HepG2 (cell line): Measurements from ENCODE around the gene PTPN22. TPM values are rescaled to one million over a fixed set of nuclear protein-coding genes. Genes with fewer than 3 reads are reported as not detected.

Experiments
- ATAC-seq: fragments of 200-7000 bp; cut with Tn5 transposase; 3 replicates; pipeline ENCODE4 v1.9.1; 2020; ENCODE audit warnings: mild to moderate bottlenecking, moderate library complexity
- BruUV-seq: library from RNA; stranded (reverse); fragments of 400-500 nt; replicated peaks from 2 replicates; lab custom pipeline; 2021; lab: Mats Ljungman, UMichigan
- CTCF ChIA-PET: fragments of 300-600 bp; formaldehyde crosslinking; extraction: SDS; loops from one replicate; lab custom pipeline; 2021; ENCODE audit warnings: low total read pairs, inconsistent platforms, low intra/inter-chr PET ratio; lab: Yijun Ruan, JAX
- POLR2A ChIA-PET: fragments of 350-600 bp; sonication (Branson Sonifier 250); formaldehyde crosslinking; loops from one replicate; lab custom pipeline; 2020; ENCODE audit warnings: antibody characterized with exemption, inconsistent platforms; lab: Yijun Ruan, JAX
- DNase-seq: peaks from one replicate; pipeline ENCODE4 v3.0.0-alpha.2; 2015; ENCODE audit warnings: low spot score
- FAIRE-seq: peaks from 3 replicates; lab custom pipeline; 2011; peaks lifted over from hg19 to GRCh38; lab: Jason Lieb, UNC
- H2AFZ ChIP-seq: one replicate; pipeline ENCODE4 v1.6.1; 2011; ENCODE audit warnings: low read length, inconsistent platforms
- H3K27ac ChIP-seq: fragments of 300-600 bp; 3 replicates; pipeline ENCODE4 v1.8.0; 2011; ENCODE audit warnings: mixed run types, mild to moderate bottlenecking, mixed read lengths, low read length, inconsistent platforms; ENCODE audit not compliant: insufficient read depth; ENCODE audit errors: extremely low read length
- H3K27me3 ChIP-seq, 2 experiments: fragments of 200-600 bp in 1 of 2; 2 replicates in 1 of 2; 3 replicates in 1 of 2; pipeline versions ENCODE4 v1.6.0 to v1.8.0; 2011; ENCODE audit warnings: low read length in 2 of 2, mild to moderate bottlenecking in 2 of 2, moderate library complexity in 2 of 2, inconsistent platforms in 1 of 2; ENCODE audit not compliant: insufficient read depth in 2 of 2, control insufficient read depth in 1 of 2
- H3K36me3 ChIP-seq, 2 experiments: fragments of 200-600 bp in 1 of 2; replicated peaks in 1 of 2; 2 replicates in 1 of 2; 3 replicates in 1 of 2; pipeline versions ENCODE4 v1.5.1 to v1.8.0; 2011; ENCODE audit warnings: low read length in 2 of 2, inconsistent platforms in 1 of 2; ENCODE audit not compliant: insufficient read depth in 2 of 2, control insufficient read depth in 1 of 2
- H3K4me1 ChIP-seq: 2 replicates; pipeline ENCODE4 v1.5.1; 2012; ENCODE audit warnings: low read length, inconsistent platforms; ENCODE audit not compliant: insufficient read depth
- H3K4me2 ChIP-seq: 2 replicates; pipeline ENCODE4 v1.6.0; 2011; ENCODE audit warnings: low read depth, low read length, inconsistent platforms
- H3K4me3 ChIP-seq, 3 experiments: fragments of 200-600 bp in 1 of 3; sonication (generic), shearing (Covaris generic) in 1 of 3; replicated peaks in 1 of 3; 2 replicates each; pipeline ENCODE4 v1.5.1; 2011 to 2016; ENCODE audit warnings: low read length in 3 of 3, inconsistent platforms in 2 of 3, low read depth in 2 of 3, mild to moderate bottlenecking in 2 of 3, control low read depth in 1 of 3, mixed read lengths in 1 of 3; ENCODE audit not compliant: insufficient read depth in 1 of 3
- H3K79me2 ChIP-seq: one replicate; pipeline ENCODE4 v1.6.1; 2011; ENCODE audit warnings: low read length, inconsistent platforms; ENCODE audit not compliant: insufficient read depth
- H3K9ac ChIP-seq: 2 replicates; pipeline ENCODE4 v1.6.0; 2011; ENCODE audit warnings: mild to moderate bottlenecking, low read depth, low read length, inconsistent platforms; ENCODE audit not compliant: insufficient read depth
- H3K9me3 ChIP-seq: 2 replicates; pipeline ENCODE4 v1.5.1; 2012; ENCODE audit warnings: mild to moderate bottlenecking, low read length
- H4K20me1 ChIP-seq: 2 replicates; pipeline ENCODE4 v1.6.0; 2011; ENCODE audit warnings: inconsistent platforms, mild to moderate bottlenecking, low read length, moderate library complexity; ENCODE audit not compliant: insufficient read depth
- ATAD3A ChIP-seq: sonication (generic); formaldehyde crosslinking; IDR thresholded peaks from 2 replicates; pipeline ENCODE4 v1.4.0; 2020; ENCODE audit warnings: missing genetic modification reagents
- CHCHD3 ChIP-seq: sonication (generic); formaldehyde crosslinking; IDR thresholded peaks from 2 replicates; pipeline ENCODE4 v1.8.0; 2022; ENCODE audit warnings: mild to moderate bottlenecking, missing genetic modification reagents, moderate library complexity
- GLI4 ChIP-seq: sonication (generic); formaldehyde crosslinking; IDR thresholded peaks from 2 replicates; pipeline ENCODE4 v1.5.1; 2020; ENCODE audit warnings: missing genetic modification reagents, mild to moderate bottlenecking, moderate library complexity, borderline replicate concordance
- IKZF4 ChIP-seq: sonication (generic); formaldehyde crosslinking; IDR thresholded peaks from 2 replicates; pipeline ENCODE4 v1.5.1; 2020; ENCODE audit warnings: borderline replicate concordance, mild to moderate bottlenecking, low read depth, missing genetic modification reagents; ENCODE audit errors: not compliant biosample characterization
- KDM5A ChIP-seq: fragments of 200-600 bp; sonication (generic); IDR thresholded peaks from 2 replicates; pipeline ENCODE4 v1.7.0; 2018; ENCODE audit warnings: antibody characterized with exemption, mild to moderate bottlenecking, low read length, borderline replicate concordance
- MXI1 ChIP-seq: IDR thresholded peaks from 3 replicates; pipeline ENCODE4 v1.6.1; 2012; ENCODE audit warnings: low read depth, low read length, inconsistent platforms, borderline replicate concordance
- NCOA5 ChIP-seq: sonication (generic); formaldehyde crosslinking; IDR thresholded peaks from 2 replicates; pipeline ENCODE4 v1.4.0; 2020; ENCODE audit warnings: missing genetic modification reagents
- NCOR1 ChIP-seq: fragments of 200-600 bp; sonication (generic); IDR thresholded peaks from 2 replicates; pipeline ENCODE4 v1.7.0; 2017; ENCODE audit warnings: antibody characterized with exemption, low read length, borderline replicate concordance
- PAWR ChIP-seq: sonication (generic); formaldehyde crosslinking; IDR thresholded peaks from 2 replicates; pipeline ENCODE4 v1.4.0; 2020; ENCODE audit warnings: missing genetic modification reagents, mild to moderate bottlenecking, borderline replicate concordance
- RFX5 ChIP-seq: IDR thresholded peaks from 2 replicates; pipeline ENCODE4 v1.6.1; 2011; ENCODE audit warnings: low read depth, low read length, improper control_type of control experiment
- TGIF2 ChIP-seq: IDR thresholded peaks from 2 replicates; pipeline ENCODE4 v1.6.1; 2016; ENCODE audit warnings: control low read depth, missing compliant biosample characterization
- YY1 ChIP-seq: IDR thresholded peaks from 2 replicates; pipeline ENCODE4 v1.6.1; 2011; ENCODE audit warnings: low read length, low read depth, moderate library complexity, mild to moderate bottlenecking; ENCODE audit not compliant: insufficient read depth, insufficient replicate concordance
- ZNF598 ChIP-seq: sonication (generic); formaldehyde crosslinking; IDR thresholded peaks from 2 replicates; pipeline ENCODE4 v1.5.1; 2020; ENCODE audit warnings: mild to moderate bottlenecking, missing genetic modification reagents, borderline replicate concordance
- ZNF614 ChIP-seq: IDR thresholded peaks from 2 replicates; pipeline ENCODE4 v1.6.1; 2018; ENCODE audit warnings: missing biosample characterization, missing genetic modification reagents, inconsistent platforms, borderline replicate concordance
- ZNF720 ChIP-seq: sonication (generic); formaldehyde crosslinking; IDR thresholded peaks from 2 replicates; pipeline ENCODE4 v1.4.0; 2020; ENCODE audit warnings: missing genetic modification reagents
- ZNF776 ChIP-seq: sonication (generic); formaldehyde crosslinking; IDR thresholded peaks from 2 replicates; pipeline ENCODE4 v1.4.0; 2020; ENCODE audit warnings: mild to moderate bottlenecking, missing genetic modification reagents
- WGBS: methylation state at CpG from one replicate; pipeline ENCODE4 v1.1.6; 2017; ENCODE audit warnings: low lambda C conversion rate; 5-methylcytosine and 5-hydroxymethylcytosine counted together
- in situ Hi-C: cut with HindIII; loops from 2 replicates; pipeline ENCODE4 v1.10.0; 2017; ENCODE audit warnings: low pct_unique_long_range_greater_than_20kb; ENCODE audit not compliant: extremely low pct_ligation_motif_present
- intact Hi-C: fragments of 100-400 bp; cut with micrococcal nuclease; formaldehyde crosslinking; loops from one replicate; pipeline ENCODE4 v1.10.0; 2022; ENCODE audit not compliant: unreplicated experiment
- polyA plus RNA-seq, 8 experiments: library from polyadenylated mRNA; depleted of rRNA in 3 of 8; stranded (reverse) in 7 of 8; unstranded in 1 of 8; fragments of >200 nt; fragmentation: Illumina TruSeq in 4 of 8; extraction: Trizol in 4 of 8; gene quantifications; 2 replicates each; pipeline versions ENCODE4 v1.2.1 to v1.2.3, GENCODE V29; 2011 to 2016; ENCODE audit warnings: low read depth in 4 of 8, missing spikeins in 1 of 8, mixed read lengths in 1 of 8; ENCODE audit not compliant: insufficient read depth in 1 of 8
- total RNA-seq, 5 experiments: library from RNA; depleted of rRNA; stranded (reverse); fragments of >200 nt; fragmentation: Illumina TruSeq; extraction: Trizol; gene quantifications; 2 replicates each; pipeline ENCODE4 v1.2.3, GENCODE V29; 2016; ENCODE audit warnings: low read depth in 1 of 5
- TF ChIP-seq, protein P1 (sequence below): sonication (generic); formaldehyde crosslinking; conservative IDR thresholded peaks from 2 replicates; pipeline ENCODE4 v1.4.0; 2020; ENCODE audit warnings: missing genetic modification reagents
- TF ChIP-seq, protein P2 (sequence below): sonication (generic); formaldehyde crosslinking; IDR thresholded peaks from 2 replicates; pipeline ENCODE4 v1.8.0; 2022; ENCODE audit warnings: missing genetic modification reagents, mild to moderate bottlenecking, borderline replicate concordance
- TF ChIP-seq, protein P3 (sequence below): sonication (generic); formaldehyde crosslinking; IDR thresholded peaks from 2 replicates; pipeline ENCODE4 v1.4.0; 2020; ENCODE audit warnings: missing genetic modification reagents

Gene PTPN22
- total and polyA plus RNA-seq, 2 of the 13 experiments (the other 11 are each of a cell fraction or from before 2014, with no cell fraction given): not detected

GRCh38 chr1:113779542-113779941, 92.0 kb downstream of the PTPN22 start:
- no TSS peak for BruUV-seq
- no peak overlapping the region for H3K4me2 ChIP-seq
- H3K4me3 ChIP-seq: no peak overlapping the region
- intact Hi-C loops: no loop called here
- no peaks in the 10 kb centered on the region for H3K9me3 ChIP-seq
- ChIA-PET CTCF (no interaction called here), POLR2A (no interaction called here)
- in situ Hi-C loops: no loop called here
- ATAC-seq (no peak), FAIRE-seq (no peak), DNase-seq (no peak)
- 96% methylated on average over 6 of the region's 6 CpGs for WGBS
- H2AFZ ChIP-seq: no peak overlapping the region
- no peaks in the 10 kb centered on the region for H3K27me3 ChIP-seq
- H3K36me3 ChIP-seq: peaks cover 5 to 19% of the 10 kb centered on the region in 2 experiments; a peak in 4 of 5 replicates
- peaks cover 52% of the 10 kb centered on the region for H3K79me2 ChIP-seq
- H3K9ac ChIP-seq: no peak overlapping the region
- TF ChIP-seq MXI1 (no peak), TGIF2 (no peak), PAWR (CRISPR knock-in tag) (no peak), NCOR1 (no peak), RFX5 (no peak), NCOA5 (CRISPR knock-in tag) (no peak), YY1 (no peak), GLI4 (CRISPR knock-in tag) (no peak), ATAD3A (no peak), ZNF614 (CRISPR knock-in tag) (no peak), KDM5A (no peak), CHCHD3 (CRISPR knock-in tag) (no peak), ZNF598 (CRISPR knock-in tag) (no peak), ZNF720 (CRISPR knock-in tag) (no peak), IKZF4 (no peak), ZNF776 (CRISPR knock-in tag) (no peak)
- TF ChIP-seq, protein P1, sequence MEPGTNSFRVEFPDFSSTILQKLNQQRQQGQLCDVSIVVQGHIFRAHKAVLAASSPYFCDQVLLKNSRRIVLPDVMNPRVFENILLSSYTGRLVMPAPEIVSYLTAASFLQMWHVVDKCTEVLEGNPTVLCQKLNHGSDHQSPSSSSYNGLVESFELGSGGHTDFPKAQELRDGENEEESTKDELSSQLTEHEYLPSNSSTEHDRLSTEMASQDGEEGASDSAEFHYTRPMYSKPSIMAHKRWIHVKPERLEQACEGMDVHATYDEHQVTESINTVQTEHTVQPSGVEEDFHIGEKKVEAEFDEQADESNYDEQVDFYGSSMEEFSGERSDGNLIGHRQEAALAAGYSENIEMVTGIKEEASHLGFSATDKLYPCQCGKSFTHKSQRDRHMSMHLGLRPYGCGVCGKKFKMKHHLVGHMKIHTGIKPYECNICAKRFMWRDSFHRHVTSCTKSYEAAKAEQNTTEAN (CRISPR knock-in tag): no peak
- TF ChIP-seq, protein P2, sequence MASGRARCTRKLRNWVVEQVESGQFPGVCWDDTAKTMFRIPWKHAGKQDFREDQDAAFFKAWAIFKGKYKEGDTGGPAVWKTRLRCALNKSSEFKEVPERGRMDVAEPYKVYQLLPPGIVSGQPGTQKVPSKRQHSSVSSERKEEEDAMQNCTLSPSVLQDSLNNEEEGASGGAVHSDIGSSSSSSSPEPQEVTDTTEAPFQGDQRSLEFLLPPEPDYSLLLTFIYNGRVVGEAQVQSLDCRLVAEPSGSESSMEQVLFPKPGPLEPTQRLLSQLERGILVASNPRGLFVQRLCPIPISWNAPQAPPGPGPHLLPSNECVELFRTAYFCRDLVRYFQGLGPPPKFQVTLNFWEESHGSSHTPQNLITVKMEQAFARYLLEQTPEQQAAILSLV (CRISPR knock-in tag): no peak
- TF ChIP-seq, protein P3, sequence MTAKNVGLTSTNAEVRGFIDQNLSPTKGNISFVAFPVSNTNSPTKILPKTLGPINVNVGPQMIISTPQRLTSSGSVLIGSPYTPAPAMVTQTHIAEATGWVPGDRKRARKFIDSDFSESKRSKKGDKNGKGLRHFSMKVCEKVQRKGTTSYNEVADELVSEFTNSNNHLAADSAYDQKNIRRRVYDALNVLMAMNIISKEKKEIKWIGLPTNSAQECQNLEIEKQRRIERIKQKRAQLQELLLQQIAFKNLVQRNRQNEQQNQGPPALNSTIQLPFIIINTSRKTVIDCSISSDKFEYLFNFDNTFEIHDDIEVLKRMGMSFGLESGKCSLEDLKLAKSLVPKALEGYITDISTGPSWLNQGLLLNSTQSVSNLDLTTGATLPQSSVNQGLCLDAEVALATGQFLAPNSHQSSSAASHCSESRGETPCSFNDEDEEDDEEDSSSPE (CRISPR knock-in tag): no peak
- no peaks in the 10 kb centered on the region for H4K20me1 ChIP-seq
- no peaks in the 10 kb centered on the region for H3K4me1 ChIP-seq
- H3K27ac ChIP-seq: no peak overlapping the region
